T-helper 1 cell treated with Interleukin-12 subunit alpha and Interleukin-12 subunit beta and Interleukin-4 antibody, amounts not matched to agents 30 ng/mL and 1 ng/mL, for 36 hours (primary cell): ENCODE results near the gene ACAT2. TPM values are rescaled to one million over a fixed set of nuclear protein-coding genes. Genes with fewer than 3 reads are reported as not detected.
"Not testable (repeated sequence)": the region's sequence is repeated elsewhere in the genome, so short reads cannot be mapped to it uniquely, and the experiment has no call there.

Source experiments
- intact Hi-C: fragments of 100-400 bp; cut with micrococcal nuclease; formaldehyde crosslinking; loops from one replicate; pipeline ENCODE4 v1.15.1; 2024
- total RNA-seq: library from RNA; stranded (reverse); gene quantifications from 2 replicates; pipeline ENCODE4 v1.2.3, GENCODE V29; 2022

Gene ACAT2
- total RNA-seq, 1 donor from 2014 or later, result 61.9 TPM

DNA sequence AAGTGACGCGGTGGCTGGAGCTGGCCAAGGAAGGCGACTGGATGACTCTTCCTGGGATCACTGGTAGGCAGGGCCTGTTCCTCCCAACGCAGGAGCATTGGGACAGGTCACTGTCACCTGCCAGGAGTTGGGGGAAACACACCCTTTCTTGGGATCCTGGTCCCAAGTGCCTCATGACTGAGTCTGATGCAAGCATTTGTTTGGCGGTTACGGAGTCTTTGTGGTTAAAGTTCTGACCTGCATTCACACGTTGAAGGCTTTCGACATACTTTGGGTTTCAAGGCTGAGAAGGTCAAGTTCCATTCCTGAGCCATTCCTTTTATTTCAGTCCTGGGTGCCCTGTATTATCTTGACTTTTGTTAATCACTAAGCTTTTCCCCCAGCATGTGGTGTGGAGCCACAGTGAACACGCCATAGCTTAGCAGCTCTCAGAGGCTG is 44.2 kb downstream of the ACAT2 start:
- intact Hi-C loops, result no loop called here

DNA sequence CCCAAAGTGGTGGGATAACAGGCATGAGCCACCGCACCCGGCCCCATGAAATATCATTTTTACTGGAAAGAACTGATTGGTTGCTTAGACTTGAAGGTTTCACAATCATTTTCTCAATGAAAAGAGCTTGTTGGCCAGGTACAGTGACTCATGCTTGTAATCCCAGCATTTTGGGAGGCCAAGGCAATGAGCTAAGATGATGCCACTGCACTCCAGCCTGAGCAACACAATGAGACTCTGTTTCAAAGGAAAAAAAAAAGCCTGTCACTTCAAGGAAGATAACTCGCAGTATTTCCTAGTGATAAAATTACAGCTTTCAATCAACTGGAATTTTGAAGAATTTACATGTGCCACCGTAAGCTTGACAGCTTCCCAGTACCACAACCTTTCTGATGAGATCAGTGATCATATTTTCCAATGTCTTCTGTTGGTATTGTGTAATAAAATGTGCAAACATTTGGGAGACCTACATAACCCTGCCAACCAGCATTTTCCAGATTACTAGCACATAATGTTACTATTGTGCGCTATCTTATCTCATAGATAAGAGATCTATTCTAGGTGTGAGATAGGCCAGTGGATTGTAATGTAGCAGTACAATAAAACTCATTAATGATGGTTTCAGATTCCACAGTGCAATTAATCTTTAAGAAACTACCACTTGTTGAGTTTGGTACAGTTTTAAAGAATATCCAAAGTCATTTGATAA is 45.5 kb downstream of the ACAT2 start:
- intact Hi-C loops, result no loop called here

- intact Hi-C loops, result no loop called here
Measured at GRCh38 chr6:159808647-159809046, 46.8 kb downstream of the ACAT2 start.

DNA sequence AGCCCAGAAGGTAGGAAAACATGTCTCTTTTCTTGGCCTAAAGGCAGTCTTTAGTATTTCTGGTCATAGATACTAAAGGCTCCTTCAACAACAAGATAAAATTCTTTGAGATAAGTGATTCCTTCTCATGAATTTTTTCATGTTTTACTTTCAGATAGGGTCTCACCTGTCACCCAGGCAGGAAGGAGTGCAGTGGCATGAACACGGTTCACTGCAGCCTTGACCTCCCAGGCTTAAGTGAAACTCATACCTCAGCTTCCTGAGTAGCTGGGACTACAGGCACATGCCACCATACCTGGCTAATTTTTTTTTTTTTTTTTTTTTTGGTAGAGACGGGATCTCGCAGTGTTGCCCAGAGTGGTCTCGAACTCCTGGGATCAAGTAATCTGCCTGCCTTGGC is 47.3 kb downstream of the ACAT2 start:
- intact Hi-C loops, result no loop called here

DNA sequence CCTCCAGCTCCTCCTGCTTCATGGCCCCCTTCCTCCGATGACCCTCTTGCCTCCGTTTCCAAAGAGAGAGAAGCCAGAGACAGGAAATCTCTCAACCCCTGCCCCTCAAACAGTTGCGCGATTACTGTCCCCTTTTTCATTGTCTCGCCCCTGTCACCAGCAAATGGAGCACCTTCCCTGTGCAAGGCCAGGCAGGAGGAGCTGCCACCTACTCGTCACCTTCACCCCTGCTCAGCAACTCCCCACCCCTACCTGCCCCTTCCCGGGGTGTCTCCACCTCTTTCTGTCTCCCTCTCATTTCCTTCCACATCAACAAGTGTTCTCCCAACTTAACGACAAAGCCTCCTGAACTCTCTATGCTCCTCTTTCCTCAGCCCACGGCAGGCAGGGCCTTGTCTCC is 51.9 kb downstream of the ACAT2 start:
- intact Hi-C loops, result loop anchor here (2.0 kb wide), 1 partner anchor 13 kb away; the partner anchor contains the start of gene PNLDC1

DNA sequence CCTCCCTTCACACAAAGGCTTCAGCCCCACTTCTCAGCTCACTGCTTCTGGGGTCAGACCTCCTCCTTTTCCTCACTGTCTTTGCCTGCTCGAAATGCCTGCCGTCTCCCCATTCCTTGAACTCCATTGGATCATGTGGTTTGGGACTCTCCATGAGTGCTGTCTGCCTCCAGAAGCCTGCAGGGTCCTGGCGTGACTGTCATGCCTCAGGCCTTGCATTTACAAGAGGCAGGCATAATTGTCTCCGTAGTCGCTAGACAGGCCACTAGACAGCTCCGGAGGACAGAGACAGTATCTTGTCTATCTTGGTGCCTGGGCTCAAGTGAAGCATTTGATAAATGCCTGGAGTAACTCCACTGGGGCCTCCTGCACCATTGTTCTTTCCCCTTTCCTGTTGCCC is 53.6 kb downstream of the ACAT2 start:
- intact Hi-C loops, result loop anchor here (2.0 kb wide), 1 partner anchor 15 kb away; the partner anchor contains the start of gene PNLDC1

DNA sequence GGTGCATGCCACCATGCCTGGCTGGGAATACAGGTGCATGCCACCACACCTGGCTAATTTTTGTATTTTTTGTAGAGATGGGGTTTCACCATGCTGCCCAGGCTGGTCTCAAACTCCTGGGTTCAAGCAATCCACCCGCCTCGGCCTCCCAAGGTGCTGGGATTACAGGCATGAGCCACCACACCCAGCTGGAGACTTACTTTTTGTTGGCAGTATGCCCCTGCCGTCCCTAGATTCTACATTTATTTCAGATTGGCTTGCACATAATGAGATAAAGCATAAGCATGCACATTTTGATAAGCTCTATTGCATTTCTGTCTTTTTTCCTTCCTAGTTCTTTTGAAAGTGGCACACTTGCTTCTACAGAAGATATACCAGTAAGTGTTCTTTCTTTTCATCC is 54.9 kb downstream of the ACAT2 start:
- intact Hi-C loops, result not testable (repeated sequence)

- intact Hi-C loops, result no loop called here
Measured at GRCh38 chr6:159817951-159818739, 56.3 kb downstream of the ACAT2 start.

DNA sequence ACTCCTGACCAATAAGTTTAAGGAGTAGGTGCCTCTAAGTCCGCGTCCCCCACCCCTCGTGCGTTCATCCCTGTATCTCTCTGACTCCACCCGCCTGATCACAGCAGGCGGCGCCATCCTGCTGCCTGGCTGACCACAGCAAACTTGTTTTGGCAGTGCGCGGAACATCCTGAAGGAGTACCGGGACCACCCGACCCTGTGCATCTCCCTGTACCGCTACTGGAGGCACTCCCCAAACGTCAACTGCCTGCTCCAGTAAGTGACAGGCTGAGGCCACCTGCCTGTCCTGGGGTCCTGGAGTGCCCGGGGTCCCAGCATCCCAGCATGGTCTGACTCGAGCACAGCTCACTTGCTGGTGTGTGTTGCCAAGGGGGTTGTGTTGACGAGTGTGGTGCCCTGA is 57.3 kb downstream of the ACAT2 start:
- intact Hi-C loops, result no loop called here

- intact Hi-C loops, result loop anchor here (1.0 kb wide), 2 partner anchors 30 to 129 kb away; partner anchors contain the start of gene MRPL18
Measured at GRCh38 chr6:159819932-159820640, 58.2 kb downstream of the ACAT2 start.

DNA sequence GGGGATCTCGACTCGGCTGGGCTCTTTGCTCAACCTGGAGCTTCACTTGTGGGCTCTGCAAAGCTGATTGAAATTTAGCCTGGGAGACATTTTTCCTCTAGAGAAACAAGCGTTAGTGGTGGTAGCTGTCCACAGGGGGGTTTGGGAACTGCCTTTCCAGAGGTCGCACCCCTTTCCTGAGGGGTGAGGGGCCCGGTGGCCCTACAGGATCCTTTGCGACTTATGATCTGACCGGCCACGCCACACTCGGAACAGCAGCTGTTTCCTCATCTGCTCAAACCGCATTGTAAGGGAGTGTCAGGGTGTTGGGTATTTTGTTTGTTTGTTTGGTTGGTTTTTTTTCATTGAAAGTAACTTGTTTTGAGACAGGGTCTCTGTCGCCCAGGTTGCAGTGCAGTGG is 59.3 kb downstream of the ACAT2 start:
- intact Hi-C loops, result no loop called here

DNA sequence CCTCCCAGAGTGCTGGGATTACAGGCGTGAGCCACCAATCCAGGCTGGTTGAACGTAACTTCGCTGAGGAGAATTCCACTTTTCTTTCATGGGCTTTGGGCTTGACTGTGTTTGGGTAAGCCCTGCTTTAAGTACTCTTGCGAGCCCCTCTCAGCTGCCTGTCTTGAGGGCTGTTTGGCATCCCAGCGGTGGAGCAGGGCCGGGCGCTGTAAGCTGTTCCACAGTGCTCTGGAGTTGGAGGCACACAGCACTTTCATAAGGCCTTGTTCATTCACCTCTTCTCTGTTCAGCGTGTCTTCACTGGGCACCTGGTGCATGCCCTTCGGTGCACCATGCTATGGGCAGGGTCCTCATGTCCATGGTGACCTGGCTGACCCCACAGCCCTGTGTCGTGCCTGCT is 59.9 kb downstream of the ACAT2 start:
- intact Hi-C loops, result no loop called here

GRCh38 chr6:159823953-159824352 is 62.1 kb downstream of the ACAT2 start:
- intact Hi-C loops, result no loop called here

DNA sequence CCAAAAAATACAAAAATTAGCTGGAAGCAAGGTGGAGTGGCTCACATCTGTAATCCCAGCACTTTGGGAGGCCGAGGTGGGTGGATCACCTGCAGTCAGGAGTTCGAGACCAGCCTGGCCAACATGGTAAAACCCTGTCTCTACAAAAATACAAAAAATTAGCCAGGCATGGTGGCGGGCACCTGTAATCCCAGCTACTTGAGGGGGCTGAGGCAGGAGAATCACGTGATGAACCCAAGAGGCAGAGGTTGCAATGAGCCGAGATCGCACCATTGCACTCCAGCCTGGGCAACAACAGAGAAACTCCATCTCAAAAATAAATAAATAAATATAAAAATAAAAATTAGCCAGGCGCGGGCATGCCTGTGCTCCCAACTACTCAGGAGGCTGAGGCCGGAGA is 62.8 kb downstream of the ACAT2 start:
- intact Hi-C loops, result not testable (repeated sequence)

DNA sequence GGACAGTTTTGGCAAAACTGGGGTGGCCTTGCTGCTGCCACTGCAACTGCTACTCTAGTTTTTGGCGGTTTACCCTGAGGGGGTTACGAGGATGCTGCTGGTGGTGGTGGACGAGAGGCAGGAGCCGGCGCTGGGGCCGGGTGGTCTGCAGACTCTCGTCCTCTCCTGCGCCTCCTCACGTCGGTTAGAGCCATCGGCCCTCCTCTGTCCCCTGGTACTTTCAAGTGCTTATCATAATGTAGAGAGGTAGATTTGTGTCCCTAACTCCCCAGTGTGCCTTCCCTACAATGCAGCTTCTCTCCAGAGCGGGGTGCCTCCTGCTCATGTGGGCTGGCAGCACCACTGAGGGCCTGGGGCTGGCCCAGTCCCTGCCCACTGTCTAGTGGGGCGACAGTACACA is 64.2 kb downstream of the ACAT2 start:
- intact Hi-C loops, result no loop called here

GRCh38 chr6:159826968-159827647 is 65.3 kb downstream of the ACAT2 start:
- intact Hi-C loops, result no loop called here

DNA sequence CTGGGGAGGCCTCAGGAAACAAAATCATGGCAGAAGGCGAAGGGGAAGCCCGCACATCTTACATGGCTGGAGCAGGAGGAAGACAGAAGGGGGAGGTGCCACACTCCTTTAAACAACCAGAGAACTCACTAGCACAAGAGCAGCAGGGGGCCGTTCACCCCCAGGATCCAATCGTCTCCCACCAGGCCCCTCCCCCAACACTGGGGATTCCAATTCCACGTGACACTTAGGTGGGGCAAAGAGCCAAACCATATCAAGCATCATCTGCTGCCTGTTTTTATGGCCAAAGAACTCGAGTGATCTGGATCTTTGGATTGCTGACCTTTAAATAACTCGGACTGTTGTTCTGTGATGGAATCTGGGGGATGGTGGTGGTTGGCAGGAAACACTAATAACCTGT is 66.2 kb downstream of the ACAT2 start:
- intact Hi-C loops, result no loop called here
